Measurements from ENCODE around the gene RHBDL1.
A peak's percentile ranks its signal among the peaks of the same experiment; 100 is the strongest.

Gene RHBDL1

GRCh38 chr16:670485-671352 lies 4.8 kb upstream of the RHBDL1 start:
- Histone ChIP-seq H3K4me1 (ENCODE audit: insufficient read depth, low read length) (peaks cover 4% of the 10 kb centered on the region; the same call in 1 of the 2 replicates), H3K9ac (ENCODE audit: low read depth, low read length) (no peak overlapping the region), H3K9me3 (ENCODE audit: control insufficient read depth, insufficient read depth, low read length) (no peaks in the 10 kb centered on the region), H3K36me3 (ENCODE audit: insufficient read depth, low read length) (peaks cover 26% of the 10 kb centered on the region)

DNA sequence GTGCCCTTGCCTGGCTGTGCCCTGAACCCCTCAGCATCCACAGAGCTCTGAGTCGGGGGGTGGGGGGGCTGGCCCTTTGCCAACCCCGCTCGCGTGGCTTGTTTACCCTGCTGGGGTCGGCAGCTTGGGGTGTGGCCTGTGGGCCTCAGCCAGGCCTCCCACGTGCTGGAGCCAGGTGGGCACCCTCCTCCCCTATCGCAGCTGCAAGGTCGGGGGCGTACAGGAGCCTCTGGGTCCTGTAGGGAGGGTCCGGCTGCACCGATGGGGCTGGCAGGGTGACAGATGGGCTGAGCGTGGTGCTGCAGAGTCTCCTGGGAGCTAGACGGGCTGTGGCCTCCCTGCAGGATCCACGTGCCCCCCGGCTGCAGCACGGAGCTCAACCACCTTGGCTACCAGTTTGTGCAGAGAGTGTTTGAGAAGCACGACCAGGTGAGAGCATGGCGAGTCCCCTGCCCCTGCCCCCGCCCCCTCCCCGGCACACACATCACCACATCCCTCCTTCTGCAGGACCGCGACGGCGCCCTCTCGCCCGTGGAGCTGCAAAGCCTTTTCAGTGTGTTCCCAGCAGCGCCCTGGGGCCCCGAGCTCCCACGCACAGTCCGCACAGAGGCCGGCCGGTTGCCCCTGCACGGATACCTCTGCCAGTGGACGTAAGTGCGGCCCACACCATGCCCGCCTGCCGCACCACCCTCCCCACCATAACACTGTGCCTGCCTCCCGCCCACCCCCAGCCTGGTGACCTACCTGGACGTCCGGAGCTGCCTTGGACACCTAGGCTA lies 3.9 kb upstream of the RHBDL1 start:
- no peak overlapping the region for H3K9ac ChIP-seq (ENCODE audit: low read depth, low read length)
- peaks cover 26% of the 10 kb centered on the region for H3K36me3 ChIP-seq (ENCODE audit: insufficient read depth, low read length)
- no peaks in the 10 kb centered on the region for H3K9me3 ChIP-seq (ENCODE audit: control insufficient read depth, insufficient read depth, low read length)
- H3K4me1 ChIP-seq (ENCODE audit: insufficient read depth, low read length) = peaks cover 4% of the 10 kb centered on the region; the same call in 1 of the 2 replicates

DNA sequence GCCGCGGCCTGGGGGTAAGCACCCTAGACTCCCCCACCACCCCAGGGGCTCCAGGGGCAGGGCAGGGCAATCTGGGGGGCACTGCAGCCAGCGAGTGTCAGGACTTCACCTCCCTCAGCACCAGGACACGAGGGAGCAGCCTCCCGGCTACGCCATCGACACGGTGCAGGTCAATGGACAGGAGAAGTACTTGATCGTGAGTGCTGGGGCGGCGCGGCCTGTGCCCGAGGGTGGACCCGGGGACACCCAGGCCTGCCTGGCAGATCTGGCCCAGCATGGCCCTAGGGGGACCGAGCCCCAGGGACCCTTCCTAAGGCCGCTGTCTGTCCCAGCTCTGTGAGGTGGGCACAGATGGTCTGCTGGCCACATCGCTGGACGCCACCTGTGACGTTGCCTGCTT lies 3.1 kb upstream of the RHBDL1 start:
- peaks cover 26% of the 10 kb centered on the region for H3K36me3 ChIP-seq (ENCODE audit: insufficient read depth, low read length)
- no peaks in the 10 kb centered on the region for H3K9me3 ChIP-seq (ENCODE audit: control insufficient read depth, insufficient read depth, low read length)
- peaks cover 3% of the 10 kb centered on the region; the same call in 1 of the 2 replicates for H3K4me1 ChIP-seq (ENCODE audit: insufficient read depth, low read length)
- no peak overlapping the region for H3K9ac ChIP-seq (ENCODE audit: low read depth, low read length)

DNA sequence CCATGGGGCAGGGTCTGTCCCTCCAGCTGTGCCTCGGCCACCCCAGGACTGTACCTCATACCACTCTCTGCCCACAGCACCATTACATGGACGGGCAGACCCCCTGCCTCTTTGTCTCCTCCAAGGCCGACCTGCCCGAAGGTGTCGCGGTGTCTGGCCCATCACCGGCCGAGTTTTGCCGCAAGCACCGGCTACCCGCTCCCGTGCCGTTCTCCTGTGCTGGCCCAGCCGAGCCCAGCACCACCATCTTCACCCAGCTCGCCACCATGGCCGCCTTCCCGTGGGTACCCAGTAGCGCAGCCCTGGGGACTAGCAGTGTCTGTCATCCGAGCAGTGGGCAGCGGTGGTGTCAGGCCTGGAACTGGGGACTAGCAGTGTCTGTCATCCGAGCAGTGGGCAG lies 2.6 kb upstream of the RHBDL1 start:
- no peaks in the 10 kb centered on the region; the same call in 1 of the 2 replicates for H3K4me1 ChIP-seq (ENCODE audit: insufficient read depth, low read length)
- no peaks in the 10 kb centered on the region for H3K9me3 ChIP-seq (ENCODE audit: control insufficient read depth, insufficient read depth, low read length)
- peaks cover 26% of the 10 kb centered on the region for H3K36me3 ChIP-seq (ENCODE audit: insufficient read depth, low read length)
- H3K9ac ChIP-seq (ENCODE audit: low read depth, low read length) = no peak overlapping the region

DNA sequence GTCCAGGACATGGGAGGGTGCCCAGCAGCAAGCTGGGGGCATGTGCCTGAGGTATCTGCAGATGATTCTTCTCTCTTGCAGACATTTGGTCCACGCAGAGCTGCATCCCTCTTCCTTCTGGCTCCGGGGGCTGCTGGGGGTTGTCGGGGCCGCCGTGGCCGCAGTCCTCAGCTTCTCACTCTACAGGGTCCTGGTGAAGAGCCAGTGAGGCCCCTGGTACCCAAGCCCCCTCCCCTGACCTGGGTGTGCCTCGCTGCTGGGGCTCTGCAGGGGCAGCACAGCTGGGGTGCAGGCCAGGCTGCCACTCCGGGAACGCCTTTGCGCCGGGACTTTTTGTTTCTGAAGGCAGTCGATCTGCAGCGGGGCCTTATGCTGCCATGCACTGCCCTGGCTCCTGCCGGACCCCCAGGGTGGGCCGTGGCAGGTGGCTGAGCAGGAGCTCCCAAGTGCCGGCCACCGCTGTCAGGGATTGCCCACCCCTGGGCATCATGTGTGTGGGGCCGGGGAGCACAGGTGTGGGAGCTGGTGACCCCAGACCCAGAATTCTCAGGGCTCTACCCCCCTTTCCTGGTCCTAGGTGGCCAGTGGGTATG lies 2.0 kb upstream of the RHBDL1 start:
- Histone ChIP-seq H3K4me1 (ENCODE audit: insufficient read depth, low read length) (no peaks in the 10 kb centered on the region; the same call in 1 of the 2 replicates), H3K9ac (ENCODE audit: low read depth, low read length) (no peak overlapping the region), H3K36me3 (ENCODE audit: insufficient read depth, low read length) (peaks cover 26% of the 10 kb centered on the region), H3K9me3 (ENCODE audit: control insufficient read depth, insufficient read depth, low read length) (no peaks in the 10 kb centered on the region)

DNA sequence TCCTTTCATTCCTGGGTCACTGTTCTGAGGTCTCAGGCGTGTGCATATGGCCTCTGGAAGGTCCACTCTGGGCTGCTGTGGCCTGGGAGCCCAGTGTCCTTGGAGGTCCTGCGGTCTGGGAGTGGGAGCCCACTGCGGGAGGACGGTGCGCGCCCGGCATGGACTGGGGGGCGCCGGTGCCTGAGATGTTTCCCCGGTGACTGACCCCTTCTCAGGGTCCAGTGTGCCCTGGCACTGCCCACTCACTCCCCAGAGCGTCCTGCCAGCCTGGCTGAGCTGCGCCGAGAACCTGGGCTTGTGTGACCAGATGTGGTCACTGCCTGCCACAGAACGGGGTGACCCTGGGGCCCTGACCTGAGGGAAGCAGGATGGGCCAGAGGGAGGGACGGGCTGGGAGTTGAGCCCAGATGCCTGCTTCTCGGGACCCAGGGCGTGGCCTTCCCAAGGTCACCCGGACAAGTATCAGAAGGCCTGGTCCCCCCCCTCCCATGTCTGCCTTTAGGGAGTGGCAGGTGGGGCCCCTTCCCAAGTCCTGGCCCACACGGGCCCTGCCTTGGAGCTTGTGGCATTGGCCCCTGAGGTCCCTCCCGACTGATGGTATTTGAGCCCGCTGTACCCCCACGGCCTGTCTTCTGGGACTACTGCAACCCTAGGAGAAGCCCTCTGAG lies 1.1 kb upstream of the RHBDL1 start:
- no peaks in the 10 kb centered on the region for H3K9me3 ChIP-seq (ENCODE audit: control insufficient read depth, insufficient read depth, low read length)
- no peaks in the 10 kb centered on the region for H3K4me1 ChIP-seq (ENCODE audit: insufficient read depth, low read length)
- H3K9ac ChIP-seq (ENCODE audit: low read depth, low read length) = no peak overlapping the region
- peaks cover 26% of the 10 kb centered on the region for H3K36me3 ChIP-seq (ENCODE audit: insufficient read depth, low read length)

- no peaks in the 10 kb centered on the region for H3K9me3 ChIP-seq (ENCODE audit: control insufficient read depth, insufficient read depth, low read length)
- H3K36me3 ChIP-seq (ENCODE audit: insufficient read depth, low read length) = peaks cover 11% of the 10 kb centered on the region
- no peaks in the 10 kb centered on the region for H3K4me1 ChIP-seq (ENCODE audit: insufficient read depth, low read length)
- peak overlapping the region; percentile 41; the same call in 1 of the 2 replicates for H3K9ac ChIP-seq (ENCODE audit: low read depth, low read length)
Observed at GRCh38 chr16:675884-676564, 553 bp downstream of the RHBDL1 start.

- peaks cover 10% of the 10 kb centered on the region for H3K36me3 ChIP-seq (ENCODE audit: insufficient read depth, low read length)
- H3K9ac ChIP-seq (ENCODE audit: low read depth, low read length) = no peak overlapping the region
Observed at GRCh38 chr16:676565-676902, 1.1 kb downstream of the RHBDL1 start.

GRCh38 chr16:676913-677312 lies 1.4 kb downstream of the RHBDL1 start:
- H3K4me1 ChIP-seq (ENCODE audit: insufficient read depth, low read length) = no peaks in the 10 kb centered on the region
- no peak overlapping the region for H3K9ac ChIP-seq (ENCODE audit: low read depth, low read length)
- no peaks in the 10 kb centered on the region for H3K9me3 ChIP-seq (ENCODE audit: control insufficient read depth, insufficient read depth, low read length)

More at GRCh38 chr16:676565-676902, 1.1 kb downstream of the RHBDL1 start:
- Histone ChIP-seq H3K4me1 (ENCODE audit: insufficient read depth, low read length) (no peaks in the 10 kb centered on the region), H3K9me3 (ENCODE audit: control insufficient read depth, insufficient read depth, low read length) (no peaks in the 10 kb centered on the region)

DNA sequence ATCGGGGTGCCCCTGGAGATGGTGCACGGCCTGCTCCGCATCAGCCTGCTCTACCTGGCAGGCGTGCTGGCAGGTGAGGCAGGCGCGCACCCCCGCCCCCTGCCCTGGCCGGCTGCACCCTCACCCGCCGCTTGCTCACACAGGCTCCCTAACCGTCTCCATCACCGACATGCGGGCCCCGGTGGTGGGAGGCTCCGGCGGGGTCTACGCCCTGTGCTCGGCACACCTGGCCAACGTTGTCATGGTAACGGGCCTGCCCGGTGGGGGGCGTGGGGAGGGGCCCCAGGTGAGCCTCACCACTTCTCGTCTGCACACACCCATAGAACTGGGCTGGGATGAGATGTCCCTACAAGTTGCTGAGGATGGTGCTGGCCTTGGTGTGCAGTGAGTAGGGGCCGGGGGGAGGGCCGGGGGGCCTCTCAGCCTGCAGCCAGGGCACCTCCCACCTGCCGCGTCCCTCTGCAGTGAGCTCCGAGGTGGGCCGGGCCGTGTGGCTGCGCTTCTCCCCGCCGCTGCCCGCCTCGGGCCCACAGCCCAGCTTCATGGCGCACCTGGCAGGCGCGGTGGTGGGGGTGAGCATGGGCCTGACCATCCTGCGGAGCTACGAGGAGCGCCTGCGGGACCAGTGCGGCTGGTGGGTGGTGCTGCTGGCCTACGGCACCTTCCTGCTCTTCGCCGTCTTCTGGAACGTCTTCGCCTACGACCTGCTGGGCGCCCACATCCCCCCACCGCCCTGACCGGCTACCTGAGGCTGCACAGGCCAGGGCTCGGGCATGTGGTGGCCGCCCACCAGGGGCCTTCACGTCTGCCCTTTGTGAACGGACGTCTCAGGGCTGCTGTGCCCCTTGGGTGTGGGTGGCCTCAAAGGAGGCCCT lies 2.1 kb downstream of the RHBDL1 start:
- H3K36me3 ChIP-seq (ENCODE audit: insufficient read depth, low read length) = peaks cover 6% of the 10 kb centered on the region
- H3K9ac ChIP-seq (ENCODE audit: low read depth, low read length) = no peak overlapping the region
- H3K9me3 ChIP-seq (ENCODE audit: control insufficient read depth, insufficient read depth, low read length) = no peaks in the 10 kb centered on the region
- no peaks in the 10 kb centered on the region for H3K4me1 ChIP-seq (ENCODE audit: insufficient read depth, low read length)

More at GRCh38 chr16:676913-677312, 1.4 kb downstream of the RHBDL1 start:
- H3K36me3 ChIP-seq (ENCODE audit: insufficient read depth, low read length) = peaks cover 10% of the 10 kb centered on the region

DNA sequence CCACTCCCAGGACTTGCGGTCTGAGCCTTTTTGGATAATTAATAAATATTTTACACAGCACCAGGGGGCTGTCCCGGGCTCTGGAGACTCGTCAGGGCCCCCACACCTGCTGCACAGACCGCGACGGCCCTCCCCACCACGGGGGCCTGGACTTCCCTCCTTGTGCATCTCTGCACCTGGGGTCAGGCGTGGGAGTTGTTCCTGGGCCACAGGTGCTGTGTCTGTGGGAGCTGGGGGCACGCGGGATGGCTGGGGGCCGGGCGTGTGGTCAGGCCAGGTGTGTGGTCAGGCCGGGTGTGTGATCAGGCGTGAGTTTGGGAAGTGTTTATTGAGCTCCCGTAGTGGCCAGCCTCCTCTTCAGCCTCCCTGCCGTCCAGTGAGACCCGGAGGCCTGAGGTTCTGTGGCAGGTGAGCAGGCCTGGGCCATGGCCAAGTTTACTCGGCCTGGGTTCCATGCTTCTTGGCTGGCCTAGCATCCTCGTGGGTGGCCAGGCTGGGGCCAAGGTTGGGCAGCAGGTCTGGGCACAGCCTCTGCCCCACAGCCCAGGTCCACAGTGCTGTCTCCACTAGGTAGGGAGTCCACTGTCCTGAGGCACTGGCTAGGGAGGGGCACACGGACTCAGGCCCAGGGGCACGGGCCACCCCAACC lies 2.9 kb downstream of the RHBDL1 start:
- no peaks in the 10 kb centered on the region for H3K4me1 ChIP-seq (ENCODE audit: insufficient read depth, low read length)

DNA sequence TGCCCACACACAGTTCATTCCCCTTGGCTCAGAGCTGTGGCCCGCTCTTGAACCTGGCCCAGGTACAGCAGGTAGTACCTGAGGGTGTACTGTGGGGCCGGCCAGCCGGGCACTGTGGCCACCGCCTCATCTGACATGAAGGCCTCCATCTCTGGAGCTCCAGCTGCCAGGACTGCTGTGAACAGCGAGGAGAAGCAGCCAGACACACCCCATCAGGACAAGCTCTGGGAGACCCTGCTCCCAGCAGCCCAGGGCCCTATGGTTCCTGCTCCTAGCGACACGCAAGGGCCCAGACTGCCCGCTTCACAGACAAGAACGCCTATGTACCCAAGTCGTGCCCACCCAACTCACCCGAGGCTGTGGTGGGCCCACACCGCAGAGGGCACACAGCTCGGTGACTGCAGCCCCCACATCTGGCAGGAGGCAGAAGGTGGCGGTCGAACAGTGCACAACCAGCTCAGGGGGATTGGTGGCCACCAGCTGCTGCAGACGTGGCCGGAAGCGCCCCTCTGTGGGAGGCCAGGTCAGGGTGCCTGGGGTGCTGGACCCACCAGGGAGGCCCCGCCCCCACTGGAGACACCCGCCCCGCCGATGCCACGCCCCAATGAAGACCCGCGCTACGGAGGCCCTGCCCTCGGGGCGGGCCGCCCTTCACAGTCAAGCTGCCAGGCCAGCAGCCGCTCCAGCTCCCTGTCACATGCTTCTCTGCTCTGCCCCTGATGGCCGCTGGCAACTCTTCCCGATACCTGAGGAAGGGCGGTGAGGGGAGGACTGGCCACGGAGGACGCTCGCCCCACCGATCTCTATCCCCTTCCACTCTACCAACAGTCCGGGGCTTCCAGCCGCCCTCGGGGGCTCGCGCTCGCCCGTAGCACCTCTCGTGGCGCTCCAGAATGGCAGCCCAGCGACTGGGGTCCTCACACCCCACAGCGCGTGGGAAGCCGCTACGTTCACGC lies 3.7 kb downstream of the RHBDL1 start:
- Histone ChIP-seq H3K4me1 (ENCODE audit: insufficient read depth, low read length) (no peaks in the 10 kb centered on the region), H3K9ac (ENCODE audit: low read depth, low read length) (peak overlapping the region; percentile 68; the same call in 1 of the 2 replicates), H3K9me3 (ENCODE audit: control insufficient read depth, insufficient read depth, low read length) (no peaks in the 10 kb centered on the region), H3K36me3 (ENCODE audit: insufficient read depth, low read length) (peaks cover 8% of the 10 kb centered on the region)

More for the DNA sequence above, 2.9 kb downstream of the RHBDL1 start:
- H3K36me3 ChIP-seq (ENCODE audit: insufficient read depth, low read length) = peaks cover 8% of the 10 kb centered on the region
- no peak overlapping the region for H3K9ac ChIP-seq (ENCODE audit: low read depth, low read length)
- H3K9me3 ChIP-seq (ENCODE audit: control insufficient read depth, insufficient read depth, low read length) = no peaks in the 10 kb centered on the region
